ENCODE measurements around the gene FAAP24. TPM values are rescaled to one million over a fixed set of nuclear protein-coding genes. Genes with fewer than 3 reads are reported as not detected.
"Not testable (repeated sequence)": the region's sequence is repeated elsewhere in the genome, so short reads cannot be mapped to it uniquely, and the experiment has no call there.

FAAP24 gene
- 1 to 10 TPM in 2 of 4 donors, under 1 TPM in 1, not detected in 1; 0.82 to 1.4 (median 1.3) TPM for total RNA-seq

GRCh38 chr19:32971715-32972540, at the start of gene FAAP24, which contains the start of gene CEP89:
Gene FAAP24, plus strand, starts transcription at chr19:32972242. Its CDS starts 955 bp downstream, at chr19:32973197.
Gene CEP89, minus strand, starts transcription at chr19:32971958. Its CDS starts 84 bp downstream, at chr19:32971874.
- no peak for TF ChIP-seq CTCF (IDR thresholded peaks at IDR 0.05)
- peak; percentile 99 for ATAC-seq (ENCODE audit: low FRiP score)
- DNase-seq (ENCODE audit: low spot score) = peak; percentile 96

GRCh38 chr19:32924200-32924599, 47.8 kb upstream of the FAAP24 start:
- no peak for TF ChIP-seq CTCF (IDR thresholded peaks at IDR 0.05)
- DNase-seq (ENCODE audit: low spot score) = no peak

GRCh38 chr19:32928806-32929205, 43.2 kb upstream of the FAAP24 start:
- no peak for DNase-seq (ENCODE audit: low spot score)
- no peak for ATAC-seq (ENCODE audit: low FRiP score)
- no peak for TF ChIP-seq CTCF (IDR thresholded peaks at IDR 0.05)

More at GRCh38 chr19:32924200-32924599, 47.8 kb upstream of the FAAP24 start:
- ATAC-seq (ENCODE audit: low FRiP score) = no peak

- DNase-seq (ENCODE audit: low spot score) (no peak), ATAC-seq (ENCODE audit: low FRiP score) (no peak)
- no peak for TF ChIP-seq CTCF (IDR thresholded peaks at IDR 0.05)
These were observed 41.5 kb upstream of the FAAP24 start for GRCh38 chr19:32930567-32930966.

GRCh38 chr19:32933571-32933970, 38.5 kb upstream of the FAAP24 start:
- ATAC-seq (ENCODE audit: low FRiP score) (no peak), DNase-seq (ENCODE audit: low spot score) (no peak)
- no peak for TF ChIP-seq CTCF (IDR thresholded peaks at IDR 0.05)

GRCh38 chr19:32935629-32936028, 36.4 kb upstream of the FAAP24 start:
- no peak for ATAC-seq (ENCODE audit: low FRiP score)
- no peak for TF ChIP-seq CTCF (IDR thresholded peaks at IDR 0.05)
- no peak for DNase-seq (ENCODE audit: low spot score)

GRCh38 chr19:32936065-32936464, 36.0 kb upstream of the FAAP24 start:
- DNase-seq (ENCODE audit: low spot score) = no peak
- no peak for TF ChIP-seq CTCF (IDR thresholded peaks at IDR 0.05)
- peak; percentile 32 for ATAC-seq (ENCODE audit: low FRiP score)

GRCh38 chr19:32941273-32941672, 30.8 kb upstream of the FAAP24 start:
- ATAC-seq (ENCODE audit: low FRiP score); DNase-seq (ENCODE audit: low spot score): not testable (repeated sequence)

Data from omental fat pad (tissue), 4 donors.